SK-N-SH treated with all-trans-retinoic acid at 6 μM for 48 hours (cell line): ENCODE data around the gene TCAIM.

Experiments
- ATAC-seq: fragments of 200-7000 bp; cut with Tn5 transposase; 3 replicates; pipeline ENCODE4 v1.9.1; 2020; ENCODE audit warnings: mild to moderate bottlenecking, moderate library complexity
- ARNTL ChIP-seq: fragments of 450-650 bp; formaldehyde crosslinking; IDR thresholded peaks from 2 replicates; pipeline ENCODE4 v1.5.0; 2020; ENCODE audit warnings: low read depth, mild to moderate bottlenecking, moderate library complexity, borderline replicate concordance
- BACH2 ChIP-seq: fragments of 250-450 bp; sonication (Bioruptor Pico); IDR thresholded peaks from 2 replicates; pipeline ENCODE4 v1.9.0; 2021; ENCODE audit warnings: mild to moderate bottlenecking, borderline replicate concordance
- CSDC2 ChIP-seq: fragments of 250-450 bp; sonication (Bioruptor Pico); IDR thresholded peaks from 2 replicates; pipeline ENCODE4 v1.5.0; 2020; ENCODE audit warnings: mild to moderate bottlenecking, moderate library complexity
- ESRRG ChIP-seq: fragments of 250-450 bp; sonication (Bioruptor Pico); IDR thresholded peaks from 2 replicates; pipeline ENCODE4 v1.6.1; 2021; ENCODE audit warnings: mild to moderate bottlenecking
- GLIS3 ChIP-seq: fragments of 250-450 bp; sonication (Bioruptor Pico); IDR thresholded peaks from 2 replicates; pipeline ENCODE4 v1.5.0; 2020; ENCODE audit warnings: mild to moderate bottlenecking, moderate library complexity
- ISL1 ChIP-seq: fragments of 250-450 bp; sonication (Bioruptor Pico); IDR thresholded peaks from 2 replicates; pipeline ENCODE4 v2.1.2; 2022; ENCODE audit warnings: mild to moderate bottlenecking, moderate library complexity
- OSR1 ChIP-seq: fragments of 250-450 bp; sonication (Bioruptor Pico); IDR thresholded peaks from 2 replicates; pipeline ENCODE4 v1.8.0; 2022; ENCODE audit warnings: moderate library complexity, mild to moderate bottlenecking, inconsistent platforms
- PATZ1 ChIP-seq: fragments of 250-450 bp; sonication (Bioruptor Pico); IDR thresholded peaks from 2 replicates; pipeline ENCODE4 v1.8.0; 2020; ENCODE audit warnings: mild to moderate bottlenecking, moderate library complexity, borderline replicate concordance
- POU6F1 ChIP-seq: fragments of 250-450 bp; sonication (Bioruptor Pico); IDR thresholded peaks from 2 replicates; pipeline ENCODE4 v1.8.0; 2021; ENCODE audit warnings: low read depth, mild to moderate bottlenecking, moderate library complexity, borderline replicate concordance
- PPARA ChIP-seq: fragments of 250-450 bp; sonication (Bioruptor Pico); IDR thresholded peaks from 2 replicates; pipeline ENCODE4 v1.5.0; 2020; ENCODE audit warnings: mild to moderate bottlenecking, borderline replicate concordance
- RARB ChIP-seq: fragments of 250-450 bp; sonication (Bioruptor Pico); IDR thresholded peaks from 2 replicates; pipeline ENCODE4 v1.8.0; 2021; ENCODE audit warnings: mild to moderate bottlenecking, moderate library complexity
- SNAI2 ChIP-seq: fragments of 250-450 bp; sonication (Bioruptor Pico); IDR thresholded peaks from 2 replicates; pipeline ENCODE4 v1.5.0; 2020; ENCODE audit warnings: mild to moderate bottlenecking, moderate library complexity
- TCF4 ChIP-seq: fragments of 250-450 bp; sonication (Bioruptor Pico); IDR thresholded peaks from 2 replicates; pipeline ENCODE4 v1.8.0; 2021; ENCODE audit warnings: mild to moderate bottlenecking, moderate library complexity, borderline replicate concordance
- TOX ChIP-seq: fragments of 250-450 bp; sonication (Bioruptor Pico); IDR thresholded peaks from 2 replicates; pipeline ENCODE4 v1.8.0; 2021; ENCODE audit warnings: mild to moderate bottlenecking, moderate library complexity, borderline replicate concordance
- TSHZ2 ChIP-seq: fragments of 250-450 bp; sonication (Bioruptor Pico); IDR thresholded peaks from 2 replicates; pipeline ENCODE4 v1.5.0; 2020; ENCODE audit warnings: mild to moderate bottlenecking, moderate library complexity
- ZC3H10 ChIP-seq: fragments of 250-450 bp; sonication (Bioruptor Pico); IDR thresholded peaks from 2 replicates; pipeline ENCODE4 v1.5.1; 2021; ENCODE audit warnings: mild to moderate bottlenecking, moderate library complexity
- ZFP3 ChIP-seq: fragments of 250-450 bp; sonication (Bioruptor Pico); IDR thresholded peaks from 2 replicates; pipeline ENCODE4 v1.5.0; 2020; ENCODE audit warnings: mild to moderate bottlenecking, moderate library complexity
- ZFP30 ChIP-seq: fragments of 450-650 bp; formaldehyde crosslinking; IDR thresholded peaks from 2 replicates; pipeline ENCODE4 v1.5.0; 2022; ENCODE audit warnings: mild to moderate bottlenecking, moderate library complexity
- ZNF565 ChIP-seq: fragments of 450-650 bp; formaldehyde crosslinking; conservative IDR thresholded peaks from 2 replicates; pipeline ENCODE4 v1.5.0; 2020; ENCODE audit warnings: low read depth, mild to moderate bottlenecking, moderate library complexity
- ZNF70 ChIP-seq: fragments of 450-650 bp; formaldehyde crosslinking; IDR thresholded peaks from 2 replicates; pipeline ENCODE4 v1.5.0; 2020; ENCODE audit warnings: mild to moderate bottlenecking, moderate library complexity
- ZNF8 ChIP-seq: fragments of 450-650 bp; formaldehyde crosslinking; IDR thresholded peaks from 2 replicates; pipeline ENCODE4 v1.5.0; 2020; ENCODE audit warnings: mild to moderate bottlenecking, moderate library complexity

Gene TCAIM

DNA sequence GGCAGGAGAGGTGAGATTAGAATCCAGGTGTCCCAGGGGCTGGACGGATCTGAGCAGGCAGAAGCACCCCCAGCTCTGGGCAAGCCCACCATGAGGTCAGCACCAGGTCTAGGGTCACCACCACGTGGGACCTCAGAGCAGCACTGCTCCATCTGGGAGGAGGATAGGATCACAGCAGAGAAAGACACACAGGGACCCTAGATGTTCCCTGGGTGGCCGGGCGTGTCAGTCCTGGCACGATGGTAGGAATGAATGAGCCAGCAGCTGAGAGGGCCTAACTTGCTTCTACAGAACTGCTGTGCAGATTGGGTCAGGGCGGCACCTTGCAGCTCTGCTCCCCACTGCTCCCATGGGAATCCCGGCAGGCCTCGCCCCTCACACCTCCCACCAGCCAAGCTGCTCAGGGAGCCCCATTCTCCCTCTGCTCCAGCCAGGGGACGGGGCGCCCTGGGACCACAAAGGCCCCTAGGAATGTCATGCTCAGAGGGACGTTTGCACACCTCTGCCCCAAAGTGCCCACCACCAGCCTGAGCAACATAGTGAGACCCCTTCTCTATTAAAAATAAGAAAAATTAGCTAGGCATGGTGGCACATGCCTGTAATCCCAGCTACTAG lies 72.6 kb downstream of the TCAIM start:
- ATAC-seq: no peak
- TF ChIP-seq ZFP3 (CRISPR knock-in tag) (no peak), PPARA (CRISPR knock-in tag) (no peak), TCF4 (CRISPR knock-in tag) (no peak), TSHZ2 (CRISPR knock-in tag) (no peak), RARB (CRISPR knock-in tag) (no peak), ZC3H10 (CRISPR knock-in tag) (no peak), OSR1 (CRISPR knock-in tag) (no peak), ZNF70 (CRISPR knock-in tag) (no peak), ISL1 (CRISPR knock-in tag) (no peak), ZNF8 (CRISPR knock-in tag) (no peak), ESRRG (CRISPR knock-in tag) (no peak), ZFP30 (CRISPR knock-in tag) (no peak), BACH2 (CRISPR knock-in tag) (no peak), ARNTL (CRISPR knock-in tag) (no peak), PATZ1 (CRISPR knock-in tag) (no peak), SNAI2 (no peak), ZNF565 (CRISPR knock-in tag) (no peak), TOX (CRISPR knock-in tag) (no peak), CSDC2 (CRISPR knock-in tag) (no peak)

DNA sequence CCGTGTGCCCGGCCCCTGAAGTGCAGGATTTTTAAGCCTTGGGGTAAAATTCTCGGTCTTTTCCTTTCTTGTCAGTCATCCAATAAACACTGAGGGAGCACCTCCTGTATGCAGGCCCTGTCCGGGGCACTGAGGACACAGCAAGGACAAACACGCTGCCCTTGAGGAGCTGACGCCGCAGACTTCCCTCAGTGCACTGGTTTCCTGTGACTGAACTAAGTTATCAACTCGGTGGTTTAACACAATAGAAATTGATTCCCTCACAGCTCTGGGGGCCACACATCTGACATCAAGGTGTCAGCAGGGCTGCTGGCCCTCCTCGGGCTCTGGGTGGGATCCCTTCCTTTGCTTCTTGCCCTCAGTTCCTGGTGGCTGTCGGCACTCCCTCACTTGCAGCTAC lies 73.8 kb downstream of the TCAIM start:
- ATAC-seq: no peak
- TF ChIP-seq CSDC2 (CRISPR knock-in tag) (no peak), GLIS3 (no peak), ZNF565 (CRISPR knock-in tag) (no peak), ESRRG (CRISPR knock-in tag) (no peak), ZFP3 (CRISPR knock-in tag) (no peak), ISL1 (CRISPR knock-in tag) (no peak), POU6F1 (CRISPR knock-in tag) (no peak), PPARA (CRISPR knock-in tag) (no peak), SNAI2 (no peak), ARNTL (CRISPR knock-in tag) (no peak), BACH2 (CRISPR knock-in tag) (no peak), ZNF8 (CRISPR knock-in tag) (no peak)
- TF ChIP-seq, all 23 proteins: peak for 0

DNA sequence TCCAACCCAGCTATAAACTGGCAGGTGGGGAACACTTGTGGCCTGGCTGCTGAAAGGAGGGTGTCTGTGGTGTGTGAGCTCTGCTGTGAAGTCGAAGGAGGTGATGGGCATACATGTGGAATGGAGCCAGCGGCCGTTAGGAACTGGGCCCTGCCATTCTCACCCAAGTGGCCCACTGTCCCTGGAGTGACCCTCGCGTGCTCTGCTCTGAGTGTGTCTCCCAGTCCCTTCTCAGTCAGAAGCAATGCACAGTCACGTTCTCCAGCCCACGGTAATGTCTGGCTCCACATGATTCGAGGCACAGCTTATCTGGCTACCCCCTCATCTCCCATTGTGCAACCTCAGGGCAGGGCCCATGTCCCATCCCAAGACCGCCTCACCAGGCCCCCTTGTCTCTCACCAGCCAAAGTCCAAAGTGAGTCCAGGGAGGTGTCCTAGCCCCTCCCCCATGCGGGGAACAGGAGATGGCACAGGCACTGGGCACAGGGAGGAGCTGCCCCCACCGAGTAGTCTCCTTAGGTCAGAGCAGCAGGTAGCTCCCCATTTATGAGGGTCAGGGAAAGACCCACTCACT lies 76.0 kb downstream of the TCAIM start:
- ATAC-seq: no peak
- no peak for TF ChIP-seq PATZ1 (CRISPR knock-in tag)
- TF ChIP-seq ZNF70 (CRISPR knock-in tag): no peak
- TF ChIP-seq ZNF8 (CRISPR knock-in tag): no peak
- TF ChIP-seq TCF4 (CRISPR knock-in tag): no peak
- TF ChIP-seq ZFP30 (CRISPR knock-in tag): no peak
- no peak for TF ChIP-seq ESRRG (CRISPR knock-in tag)
- no peak for TF ChIP-seq POU6F1 (CRISPR knock-in tag)
- no peak for TF ChIP-seq OSR1 (CRISPR knock-in tag)
